H4 (cell line): ENCODE measurements around the gene ADAM21. TPM values are rescaled to one million over a fixed set of nuclear protein-coding genes. Genes with fewer than 3 reads are reported as not detected.
"Not testable (repeated sequence)": the region's sequence is repeated elsewhere in the genome, so short reads cannot be mapped to it uniquely, and the experiment has no call there.

Experiments used
- DNase-seq: peaks from one replicate; pipeline ENCODE4 v3.0.0-alpha.2; 2015; ENCODE audit warnings: low spot score
- total RNA-seq: library from RNA; depleted of rRNA; stranded (reverse); fragments of >200 nt; shearing (Covaris generic); gene quantifications from 2 replicates; pipeline ENCODE4 v1.2.3, GENCODE V29; 2014; rRNA removed

The ADAM21 gene
- 0.64 and 0.88 TPM in 2 replicates for total RNA-seq

GRCh38 chr14:70451874-70452273, at the start of gene ADAM21:
Gene ADAM21 (plus strand): TSS chr14:70452174. CDS start chr14:70457500, 5,326 bp downstream.
- no peak for DNase-seq

GRCh38 chr14:70403335-70403734, 48.6 kb upstream of the ADAM21 start:
- DNase-seq: peak; percentile 54

GRCh38 chr14:70406216-70406615, 45.8 kb upstream of the ADAM21 start:
- DNase-seq: not testable (repeated sequence)

- no peak for DNase-seq
These were observed 44.4 kb upstream of the ADAM21 start for GRCh38 chr14:70407621-70408020.

GRCh38 chr14:70415788-70416187, 36.2 kb upstream of the ADAM21 start:
- no peak for DNase-seq

- no peak for DNase-seq
These were observed 35.6 kb upstream of the ADAM21 start for GRCh38 chr14:70416338-70416724.

- peak; percentile 70 for DNase-seq
These were observed 35.1 kb upstream of the ADAM21 start, which contains the start of gene SYNJ2BP for GRCh38 chr14:70416725-70417349. Gene SYNJ2BP (minus strand): TSS chr14:70417090. CDS start chr14:70416963, 127 bp downstream.

GRCh38 chr14:70419270-70419931, 32.6 kb upstream of the ADAM21 start:
- not testable (repeated sequence) for DNase-seq

- DNase-seq: no peak
These were observed 29.4 kb upstream of the ADAM21 start for GRCh38 chr14:70422538-70422937.

GRCh38 chr14:70425354-70425753, 26.6 kb upstream of the ADAM21 start:
- DNase-seq: no peak

GRCh38 chr14:70426555-70426954, 25.4 kb upstream of the ADAM21 start:
- not testable (repeated sequence) for DNase-seq

GRCh38 chr14:70436867-70437266, 15.1 kb upstream of the ADAM21 start:
- no peak for DNase-seq

- DNase-seq: no peak
These were observed 10.3 kb upstream of the ADAM21 start for GRCh38 chr14:70441641-70442040.

GRCh38 chr14:70442750-70443149, 9.2 kb upstream of the ADAM21 start:
- DNase-seq: no peak

- DNase-seq: no peak
These were observed 3.2 kb upstream of the ADAM21 start for GRCh38 chr14:70448633-70449340.

GRCh38 chr14:70454731-70455130, 2.8 kb downstream of the ADAM21 start:
- DNase-seq: no peak

GRCh38 chr14:70468731-70469130, 16.8 kb downstream of the ADAM21 start:
- no peak for DNase-seq

GRCh38 chr14:70470863-70471563, 19.0 kb downstream of the ADAM21 start:
- not testable (repeated sequence) for DNase-seq

GRCh38 chr14:70472253-70473159, 20.5 kb downstream of the ADAM21 start:
- DNase-seq: no peak

GRCh38 chr14:70473825-70474224, 21.9 kb downstream of the ADAM21 start:
- no peak for DNase-seq

- DNase-seq: not testable (repeated sequence)
These were observed 23.5 kb downstream of the ADAM21 start for GRCh38 chr14:70475459-70475858.
